Endodermal cell (in vitro differentiated cells): Measurements from ENCODE around the gene GPR32. TPM values are rescaled to one million over a fixed set of nuclear protein-coding genes. Genes with fewer than 3 reads are reported as not detected.
A peak's percentile ranks its signal among the peaks of the same experiment; 100 is the strongest.
"Not testable (repeated sequence)": the region's sequence is repeated elsewhere in the genome, so short reads cannot be mapped to it uniquely, and the experiment has no call there.

Source experiments
- DNase-seq: peaks from one replicate; pipeline ENCODE4 v3.0.0-alpha.2; 2017
- H3K27ac ChIP-seq: 2 replicates; pipeline ENCODE4 v1.5.1; 2013; ENCODE audit warnings: mild to moderate bottlenecking, low read depth, low read length, moderate library complexity
- H3K27me3 ChIP-seq: 2 replicates; pipeline ENCODE4 v1.6.1; 2013; ENCODE audit warnings: mild to moderate bottlenecking, low read length, moderate library complexity; ENCODE audit not compliant: insufficient read depth, control insufficient read depth, poor library complexity, severe bottlenecking
- H3K36me3 ChIP-seq: 2 replicates; pipeline ENCODE4 v1.7.0; 2013; ENCODE audit warnings: mild to moderate bottlenecking, low read length, moderate library complexity; ENCODE audit not compliant: control insufficient read depth, insufficient read depth
- H3K4me1 ChIP-seq: one replicate; pipeline ENCODE4 v1.7.0; 2013; ENCODE audit warnings: low read length; ENCODE audit not compliant: control insufficient read depth, insufficient read depth
- H3K4me3 ChIP-seq: 2 replicates; pipeline ENCODE4 v1.5.1; 2013; ENCODE audit warnings: mild to moderate bottlenecking, low read length, moderate library complexity
- H3K9ac ChIP-seq: 2 replicates; pipeline ENCODE4 v1.6.1; 2013; ENCODE audit warnings: mild to moderate bottlenecking, low read length, moderate library complexity; ENCODE audit not compliant: poor library complexity, severe bottlenecking; ENCODE audit errors: extremely low read depth
- H3K9me3 ChIP-seq: 2 replicates; pipeline ENCODE4 v1.6.1; 2013; ENCODE audit warnings: mild to moderate bottlenecking, low read length, moderate library complexity; ENCODE audit not compliant: control insufficient read depth
- H3K27ac Mint-ChIP-seq: 2 replicates; pipeline ENCODE4 v1.8.0; 2020; ENCODE audit warnings: mixed read lengths
- H3K27me3 Mint-ChIP-seq: 2 replicates; pipeline ENCODE4 v1.8.0; 2021; ENCODE audit warnings: mild to moderate bottlenecking, mixed read lengths; ENCODE audit not compliant: insufficient read depth
- H3K36me3 Mint-ChIP-seq: 2 replicates; pipeline ENCODE4 v1.8.0; 2020; ENCODE audit warnings: low read depth, mixed read lengths
- H3K4me1 Mint-ChIP-seq: 2 replicates; pipeline ENCODE4 v1.8.0; 2020; ENCODE audit warnings: mixed read lengths
- H3K4me3 Mint-ChIP-seq: 2 replicates; pipeline ENCODE4 v1.8.0; 2020; ENCODE audit warnings: mild to moderate bottlenecking, moderate library complexity, mixed read lengths
- H3K9me3 Mint-ChIP-seq: 2 replicates; pipeline ENCODE4 v1.8.0; 2020; ENCODE audit warnings: mild to moderate bottlenecking, mixed read lengths
- WGBS, 2 experiments: methylation state at CpG; one replicate each; pipeline versions ENCODE4 v1.1.5 to v1.1.7; 2013; ENCODE audit warnings: missing lambda C conversion rate in 2 of 2, mixed read lengths in 1 of 2; ENCODE audit not compliant: insufficient coverage in 1 of 2, insufficient read length in 1 of 2; 5-methylcytosine and 5-hydroxymethylcytosine counted together
- long read RNA-seq, 4 experiments: library from polyadenylated mRNA in 2 of 4; library from RNA in 1 of 4; library from capped mRNA in 1 of 4; stranded (forward) in 3 of 4; unstranded in 1 of 4; transcript quantifications; one replicate each; pipeline ENCODE4 v2.0.0, GENCODE V29; 2020 to 2021; ENCODE audit warnings: inconsistent platforms in 1 of 4
- polyA plus RNA-seq, 2 experiments: library from polyadenylated mRNA; stranded (reverse); fragments of 50-300 nt; gene quantifications; one replicate each; pipeline ENCODE4 v1.2.3, GENCODE V29; 2013
- total RNA-seq, 2 donors: library from RNA; stranded (reverse); fragmentation: NEBNext Ultra II Directional in 1 of 2; extraction: Animal tissue kit (Norgen Biotek cat#: 25700) in 1 of 2; gene quantifications; 2 replicates in 1 of 2; 3 replicates in 1 of 2; pipeline ENCODE4 v1.2.1, GENCODE V29; 2021
- TF ChIP-seq, protein P1 (sequence below): fragments of 200-600 bp; sonication (generic); conservative IDR thresholded peaks from 2 replicates; pipeline ENCODE4 v1.5.0; 2021; ENCODE audit warnings: antibody characterized with exemption, mild to moderate bottlenecking

GPR32 gene, protein sequence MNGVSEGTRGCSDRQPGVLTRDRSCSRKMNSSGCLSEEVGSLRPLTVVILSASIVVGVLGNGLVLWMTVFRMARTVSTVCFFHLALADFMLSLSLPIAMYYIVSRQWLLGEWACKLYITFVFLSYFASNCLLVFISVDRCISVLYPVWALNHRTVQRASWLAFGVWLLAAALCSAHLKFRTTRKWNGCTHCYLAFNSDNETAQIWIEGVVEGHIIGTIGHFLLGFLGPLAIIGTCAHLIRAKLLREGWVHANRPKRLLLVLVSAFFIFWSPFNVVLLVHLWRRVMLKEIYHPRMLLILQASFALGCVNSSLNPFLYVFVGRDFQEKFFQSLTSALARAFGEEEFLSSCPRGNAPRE
- not detected for total RNA-seq
- not detected for polyA plus RNA-seq (2013, experiment 1 of 2)
- polyA plus RNA-seq (2013, experiment 2 of 2), result not detected
- long read RNA-seq, experiment 1, result 0 reads
- long read RNA-seq, experiment 2, result 0 reads
- long read RNA-seq, experiment 3, result 0 reads
- long read RNA-seq, experiment 4, result 0 reads

DNA sequence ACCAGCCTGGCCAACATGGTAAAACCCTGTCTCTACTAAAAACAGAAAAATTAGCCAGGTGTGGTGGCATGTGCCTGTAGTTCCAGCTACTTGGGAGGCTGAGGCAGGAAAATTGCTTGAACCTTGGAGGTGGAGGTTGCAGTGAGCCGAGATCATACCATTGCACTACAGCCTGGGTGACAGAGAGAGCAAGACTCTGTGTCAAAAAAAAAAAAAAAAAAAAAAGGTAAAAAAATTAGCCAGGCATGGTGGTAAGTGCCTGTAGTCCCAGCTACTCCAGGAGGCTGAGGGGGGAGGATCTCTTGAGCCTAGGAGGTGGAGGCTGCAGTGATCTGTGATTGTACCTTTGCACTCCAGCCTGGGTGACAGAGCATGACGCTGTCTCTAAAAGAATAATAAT is at the start of gene GPR32:
Gene GPR32 (plus strand): TSS at position 301 of the 400 bp plus-strand sequence. CDS start 137 bp downstream, outside the sequence.
- WGBS, 2 experiments, result 92% methylated on average over 1 of the region's 2 CpGs; no CpG with 5 or more reads in 1 of the 2 experiments
- not testable (repeated sequence) for H3K9me3 Mint-ChIP-seq, H3K36me3 ChIP-seq

DNA sequence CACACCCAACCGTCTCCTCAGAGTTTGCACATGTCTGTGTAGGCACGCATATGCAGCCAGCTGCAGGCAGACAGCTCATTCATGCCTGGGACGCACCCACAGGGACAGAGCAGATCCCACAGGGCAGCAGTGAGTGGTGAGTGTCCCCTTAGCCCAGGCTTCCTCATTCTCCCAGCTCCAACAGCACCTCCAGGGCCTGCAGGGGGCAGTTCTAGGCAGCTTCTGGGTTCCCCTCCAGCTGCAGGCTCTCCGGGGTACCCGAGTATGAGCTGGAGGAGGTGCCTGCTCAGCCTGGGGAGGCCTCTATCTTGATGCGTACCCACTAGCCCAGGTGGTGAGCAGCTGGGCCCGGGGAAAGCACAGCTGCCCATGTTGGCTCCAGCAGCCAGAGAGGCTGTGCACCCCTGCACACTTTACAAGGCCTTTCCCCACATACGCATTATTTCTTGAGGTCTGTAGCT is 49.3 kb upstream of the GPR32 start:
- no peaks in the 10 kb centered on the region for H3K9me3 ChIP-seq
- no peak overlapping the region for H3K9ac ChIP-seq
- peak; percentile 71 for DNase-seq
- H3K27ac ChIP-seq, result peak overlapping the region; percentile 38
- H3K27ac Mint-ChIP-seq, result no peak overlapping the region
- TF ChIP-seq, protein P1, sequence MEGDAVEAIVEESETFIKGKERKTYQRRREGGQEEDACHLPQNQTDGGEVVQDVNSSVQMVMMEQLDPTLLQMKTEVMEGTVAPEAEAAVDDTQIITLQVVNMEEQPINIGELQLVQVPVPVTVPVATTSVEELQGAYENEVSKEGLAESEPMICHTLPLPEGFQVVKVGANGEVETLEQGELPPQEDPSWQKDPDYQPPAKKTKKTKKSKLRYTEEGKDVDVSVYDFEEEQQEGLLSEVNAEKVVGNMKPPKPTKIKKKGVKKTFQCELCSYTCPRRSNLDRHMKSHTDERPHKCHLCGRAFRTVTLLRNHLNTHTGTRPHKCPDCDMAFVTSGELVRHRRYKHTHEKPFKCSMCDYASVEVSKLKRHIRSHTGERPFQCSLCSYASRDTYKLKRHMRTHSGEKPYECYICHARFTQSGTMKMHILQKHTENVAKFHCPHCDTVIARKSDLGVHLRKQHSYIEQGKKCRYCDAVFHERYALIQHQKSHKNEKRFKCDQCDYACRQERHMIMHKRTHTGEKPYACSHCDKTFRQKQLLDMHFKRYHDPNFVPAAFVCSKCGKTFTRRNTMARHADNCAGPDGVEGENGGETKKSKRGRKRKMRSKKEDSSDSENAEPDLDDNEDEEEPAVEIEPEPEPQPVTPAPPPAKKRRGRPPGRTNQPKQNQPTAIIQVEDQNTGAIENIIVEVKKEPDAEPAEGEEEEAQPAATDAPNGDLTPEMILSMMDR, result peak; percentile 13
- H3K4me3 ChIP-seq, result no peak overlapping the region
- H3K4me3 Mint-ChIP-seq, result peak overlapping the region; percentile 48
- H3K27me3 ChIP-seq, result peaks cover 18% of the 10 kb centered on the region
- no peaks in the 10 kb centered on the region for H3K36me3 ChIP-seq
- peaks cover 7% of the 10 kb centered on the region for H3K4me1 Mint-ChIP-seq
- peaks cover 77% of the 10 kb centered on the region for H3K27me3 Mint-ChIP-seq
- no peaks in the 10 kb centered on the region for H3K36me3 Mint-ChIP-seq
- H3K9me3 Mint-ChIP-seq, result no peaks in the 10 kb centered on the region
- no peaks in the 10 kb centered on the region for H3K4me1 ChIP-seq
- 81 to 88% methylated on average over 4 to 8 of the region's 8 CpGs for WGBS, 2 experiments

More for the DNA sequence above, at the start of gene GPR32:
- H3K9ac ChIP-seq, H3K27ac ChIP-seq, H3K36me3 Mint-ChIP-seq, H3K27ac Mint-ChIP-seq, H3K4me3 Mint-ChIP-seq, DNase-seq, H3K4me1 ChIP-seq, H3K4me3 ChIP-seq, H3K27me3 ChIP-seq, H3K4me1 Mint-ChIP-seq: not testable (repeated sequence)
- H3K9me3 ChIP-seq, result peaks cover 10% of the 10 kb centered on the region
- H3K27me3 Mint-ChIP-seq, result peaks cover 41% of the 10 kb centered on the region

DNA sequence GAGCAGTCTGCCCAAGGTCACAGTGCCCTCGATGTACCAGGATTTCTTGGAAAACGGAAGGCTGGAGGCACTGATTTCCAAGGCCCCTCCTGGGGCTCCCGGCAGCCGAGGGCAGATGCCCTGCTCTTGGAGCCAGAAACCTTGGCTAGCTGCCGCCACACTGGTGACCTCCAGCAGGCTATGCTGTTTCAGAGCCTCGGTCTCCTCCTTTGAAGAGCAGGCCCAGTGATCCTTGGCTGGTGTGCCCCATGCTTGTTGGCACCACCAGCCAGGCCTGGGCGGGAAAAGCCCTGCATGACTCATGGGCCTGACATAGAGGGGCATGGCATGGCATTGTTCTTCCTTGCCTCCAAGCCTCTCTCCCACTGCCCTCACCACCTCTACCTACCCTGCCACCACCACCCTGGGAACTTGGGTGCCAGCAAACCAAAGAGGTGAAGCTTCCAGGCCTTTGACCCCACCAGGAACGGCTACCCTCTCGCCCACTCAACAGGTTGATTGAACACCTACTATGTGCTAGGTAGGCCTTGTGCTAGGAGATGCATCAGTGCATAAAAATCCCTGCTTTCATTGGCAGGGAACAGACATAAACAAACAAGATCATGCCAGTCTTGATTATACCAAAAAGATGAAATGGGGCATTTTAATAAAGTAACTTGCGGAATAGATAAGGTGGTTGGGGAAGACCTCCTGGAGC is 48.7 kb upstream of the GPR32 start:
- Histone ChIP-seq H3K27me3 (peaks cover 18% of the 10 kb centered on the region), H3K4me1 (no peaks in the 10 kb centered on the region), H3K36me3 (no peaks in the 10 kb centered on the region), H3K9ac (no peak overlapping the region), H3K9me3 (no peaks in the 10 kb centered on the region), H3K4me3 (no peak overlapping the region), H3K27ac (no peak overlapping the region)
- TF ChIP-seq, protein P1, result no peak
- no peak overlapping the region for H3K4me3 Mint-ChIP-seq
- 86 to 89% methylated on average over 9 to 10 of the region's 10 CpGs for WGBS, 2 experiments
- peaks cover 71% of the 10 kb centered on the region for H3K27me3 Mint-ChIP-seq
- H3K36me3 Mint-ChIP-seq, result no peaks in the 10 kb centered on the region
- H3K27ac Mint-ChIP-seq, result no peak overlapping the region
- H3K9me3 Mint-ChIP-seq, result no peaks in the 10 kb centered on the region
- DNase-seq, result no peak
- peaks cover 7% of the 10 kb centered on the region for H3K4me1 Mint-ChIP-seq
